Endodermal cell (in vitro differentiated cells): Measurements from ENCODE around the gene XCL2. TPM values are rescaled to one million over a fixed set of nuclear protein-coding genes. Genes with fewer than 3 reads are reported as not detected.
"Not testable (repeated sequence)": the region's sequence is repeated elsewhere in the genome, so short reads cannot be mapped to it uniquely, and the experiment has no call there.

Experiments
- DNase-seq: peaks from one replicate; pipeline ENCODE4 v3.0.0-alpha.2; 2017
- H3K27ac ChIP-seq: 2 replicates; pipeline ENCODE4 v1.5.1; 2013; ENCODE audit warnings: mild to moderate bottlenecking, low read depth, low read length, moderate library complexity
- H3K27me3 ChIP-seq: 2 replicates; pipeline ENCODE4 v1.6.1; 2013; ENCODE audit warnings: mild to moderate bottlenecking, low read length, moderate library complexity; ENCODE audit not compliant: insufficient read depth, control insufficient read depth, poor library complexity, severe bottlenecking
- H3K36me3 ChIP-seq: 2 replicates; pipeline ENCODE4 v1.7.0; 2013; ENCODE audit warnings: mild to moderate bottlenecking, low read length, moderate library complexity; ENCODE audit not compliant: control insufficient read depth, insufficient read depth
- H3K4me1 ChIP-seq: one replicate; pipeline ENCODE4 v1.7.0; 2013; ENCODE audit warnings: low read length; ENCODE audit not compliant: control insufficient read depth, insufficient read depth
- H3K4me3 ChIP-seq: 2 replicates; pipeline ENCODE4 v1.5.1; 2013; ENCODE audit warnings: mild to moderate bottlenecking, low read length, moderate library complexity
- H3K9ac ChIP-seq: 2 replicates; pipeline ENCODE4 v1.6.1; 2013; ENCODE audit warnings: mild to moderate bottlenecking, low read length, moderate library complexity; ENCODE audit not compliant: poor library complexity, severe bottlenecking; ENCODE audit errors: extremely low read depth
- H3K9me3 ChIP-seq: 2 replicates; pipeline ENCODE4 v1.6.1; 2013; ENCODE audit warnings: mild to moderate bottlenecking, low read length, moderate library complexity; ENCODE audit not compliant: control insufficient read depth
- H3K27ac Mint-ChIP-seq: 2 replicates; pipeline ENCODE4 v1.8.0; 2020; ENCODE audit warnings: mixed read lengths
- H3K27me3 Mint-ChIP-seq: 2 replicates; pipeline ENCODE4 v1.8.0; 2021; ENCODE audit warnings: mild to moderate bottlenecking, mixed read lengths; ENCODE audit not compliant: insufficient read depth
- H3K36me3 Mint-ChIP-seq: 2 replicates; pipeline ENCODE4 v1.8.0; 2020; ENCODE audit warnings: low read depth, mixed read lengths
- H3K4me1 Mint-ChIP-seq: 2 replicates; pipeline ENCODE4 v1.8.0; 2020; ENCODE audit warnings: mixed read lengths
- H3K4me3 Mint-ChIP-seq: 2 replicates; pipeline ENCODE4 v1.8.0; 2020; ENCODE audit warnings: mild to moderate bottlenecking, moderate library complexity, mixed read lengths
- H3K9me3 Mint-ChIP-seq: 2 replicates; pipeline ENCODE4 v1.8.0; 2020; ENCODE audit warnings: mild to moderate bottlenecking, mixed read lengths
- CTCF ChIP-seq: fragments of 200-600 bp; sonication (generic); conservative IDR thresholded peaks from 2 replicates; pipeline ENCODE4 v1.5.0; 2021; ENCODE audit warnings: antibody characterized with exemption, mild to moderate bottlenecking
- WGBS, 2 experiments: methylation state at CpG; one replicate each; pipeline versions ENCODE4 v1.1.5 to v1.1.7; 2013; ENCODE audit warnings: missing lambda C conversion rate in 2 of 2, mixed read lengths in 1 of 2; ENCODE audit not compliant: insufficient coverage in 1 of 2, insufficient read length in 1 of 2; 5-methylcytosine and 5-hydroxymethylcytosine counted together
- total RNA-seq, 2 donors: library from RNA; stranded (reverse); fragmentation: NEBNext Ultra II Directional in 1 of 2; extraction: Animal tissue kit (Norgen Biotek cat#: 25700) in 1 of 2; gene quantifications; 2 replicates in 1 of 2; 3 replicates in 1 of 2; pipeline ENCODE4 v1.2.1, GENCODE V29; 2021

The XCL2 gene
- total RNA-seq, 2 donors from 2014 or later = not detected

DNA sequence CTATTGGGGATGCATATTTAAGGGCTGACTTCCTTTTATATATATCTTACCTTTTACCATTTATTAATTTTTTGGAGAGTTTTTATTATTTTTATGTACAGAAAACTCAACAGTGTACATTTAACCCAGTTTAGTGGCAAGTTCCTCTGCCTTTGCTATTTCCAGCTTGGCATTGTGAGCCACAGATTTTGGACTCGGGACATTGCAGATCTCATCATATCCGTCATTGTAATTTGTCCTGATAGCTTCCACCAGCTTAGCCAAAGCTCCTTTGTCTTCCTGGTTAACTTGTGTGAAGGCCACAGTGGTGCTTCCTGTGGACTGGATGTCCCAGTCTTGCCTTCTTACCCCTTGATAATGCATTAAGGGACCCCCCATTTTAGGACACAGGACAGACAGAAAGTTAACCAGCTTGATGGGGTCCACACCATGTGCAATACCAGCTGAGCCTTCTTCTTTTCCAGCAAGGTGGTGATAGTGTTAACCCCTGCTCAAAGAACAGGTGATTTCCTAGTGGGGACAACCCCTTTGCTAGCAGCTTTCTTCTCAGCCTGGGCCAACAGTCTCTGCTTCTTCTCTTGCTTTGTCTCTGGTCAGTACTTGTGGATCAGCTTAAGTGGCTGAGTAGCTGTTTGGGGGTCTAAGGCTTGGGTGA is 34.9 kb upstream of the XCL2 start:
- not testable (repeated sequence) for H3K4me1 ChIP-seq, H3K9me3 Mint-ChIP-seq, DNase-seq, H3K27ac ChIP-seq, H3K36me3 Mint-ChIP-seq, H3K9ac ChIP-seq, H3K27me3 Mint-ChIP-seq, H3K9me3 ChIP-seq, H3K27ac Mint-ChIP-seq, H3K36me3 ChIP-seq, H3K4me3 ChIP-seq, H3K4me3 Mint-ChIP-seq, H3K27me3 ChIP-seq
- 86 to 94% methylated on average over 2 of the region's 2 CpGs for WGBS, 2 experiments
- H3K4me1 Mint-ChIP-seq = peaks cover 17% of the 10 kb centered on the region

DNA sequence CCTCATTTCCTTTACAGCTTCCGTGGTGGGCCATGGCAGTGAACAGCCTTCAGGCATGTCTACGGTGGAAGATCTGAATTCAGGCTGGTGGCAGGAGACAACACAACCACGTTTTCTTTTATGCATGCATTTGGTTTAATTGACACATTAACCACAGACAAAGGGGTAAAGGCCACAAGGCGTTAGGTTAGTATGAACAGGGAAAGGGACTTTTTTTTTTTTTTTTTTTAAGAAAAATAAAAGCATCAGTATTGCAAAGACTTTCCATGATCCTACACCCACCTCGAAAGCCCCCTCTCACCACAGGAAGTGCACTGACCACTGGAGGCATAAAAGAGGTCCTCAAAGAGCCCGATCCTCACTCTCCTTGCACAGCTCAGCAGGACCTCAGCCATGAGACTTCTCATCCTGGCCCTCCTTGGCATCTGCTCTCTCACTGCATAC is 32.5 kb upstream of the XCL2 start, which contains the start of gene XCL1:
Gene XCL1, plus strand, starts transcription at position 361 of the 444 bp plus-strand sequence. Its CDS starts 33 bp downstream, at position 394.
- H3K4me3 ChIP-seq, H3K36me3 ChIP-seq, H3K27me3 Mint-ChIP-seq, H3K36me3 Mint-ChIP-seq, H3K4me3 Mint-ChIP-seq, H3K27me3 ChIP-seq, H3K27ac ChIP-seq, DNase-seq, H3K9me3 ChIP-seq, H3K9ac ChIP-seq, H3K9me3 Mint-ChIP-seq, H3K4me1 ChIP-seq, H3K27ac Mint-ChIP-seq: not testable (repeated sequence)
- peaks cover 17% of the 10 kb centered on the region for H3K4me1 Mint-ChIP-seq
- 98% methylated on average over 2 of the region's 6 CpGs; no CpG with 5 or more reads in 1 of the 2 experiments for WGBS, 2 experiments

- not testable (repeated sequence) for H3K27ac Mint-ChIP-seq, H3K9me3 ChIP-seq, DNase-seq, H3K27me3 Mint-ChIP-seq, H3K27me3 ChIP-seq, H3K4me3 Mint-ChIP-seq, H3K4me3 ChIP-seq, H3K9me3 Mint-ChIP-seq, H3K4me1 ChIP-seq, H3K36me3 Mint-ChIP-seq, H3K9ac ChIP-seq, H3K36me3 ChIP-seq, H3K27ac ChIP-seq
- H3K4me1 Mint-ChIP-seq = peaks cover 12% of the 10 kb centered on the region
- peak; percentile 63 for TF ChIP-seq CTCF
- WGBS, 2 experiments = 31% methylated on average over 2 of the region's 4 CpGs; no CpG with 5 or more reads in 1 of the 2 experiments
These were observed 30.4 kb upstream of the XCL2 start for GRCh38 chr1:168574234-168574633.

DNA sequence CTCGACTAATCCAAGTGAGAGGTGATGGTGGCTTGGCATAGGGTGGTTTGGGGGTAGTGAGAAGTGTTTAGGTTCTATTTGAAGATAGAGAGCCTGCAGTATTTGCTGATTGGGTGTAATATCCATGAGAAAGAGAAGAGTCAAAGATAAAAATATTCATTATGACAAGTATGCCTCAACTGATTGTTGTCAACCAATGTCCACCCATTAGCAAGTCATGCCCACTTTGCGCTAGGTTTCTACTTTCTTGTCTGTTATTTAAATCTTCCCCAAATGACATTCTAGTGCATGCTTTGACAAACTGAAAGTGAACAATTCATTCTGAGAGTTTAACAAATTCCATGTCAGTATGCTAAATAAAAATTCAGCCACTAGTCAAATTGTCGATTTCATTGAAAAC is 28.8 kb upstream of the XCL2 start:
- Histone ChIP-seq H3K4me1 (no peaks in the 10 kb centered on the region), H3K9ac (no peak overlapping the region), H3K9me3 (no peaks in the 10 kb centered on the region), H3K36me3 (no peaks in the 10 kb centered on the region), H3K27ac (no peak overlapping the region), H3K4me3 (no peak overlapping the region), H3K27me3 (no peaks in the 10 kb centered on the region)
- TF ChIP-seq CTCF = no peak
- Mint-ChIP-seq H3K4me3 (no peak overlapping the region), H3K36me3 (no peaks in the 10 kb centered on the region), H3K4me1 (peaks cover 7% of the 10 kb centered on the region), H3K9me3 (no peaks in the 10 kb centered on the region), H3K27ac (no peak overlapping the region), H3K27me3 (no peaks in the 10 kb centered on the region)
- WGBS, 2 experiments = 95 to 100% methylated on average over 2 to 3 of the region's 3 CpGs
- no peak for DNase-seq
